SK-N-SH treated with all-trans-retinoic acid at 6 μM for 48 hours (cell line): Measurements from ENCODE around the gene TUT7.

Source experiments
- CREB5 ChIP-seq: fragments of 250-450 bp; sonication (Bioruptor Pico); IDR thresholded peaks from 2 replicates; pipeline ENCODE4 v1.5.1; 2020; ENCODE audit warnings: low read depth, mild to moderate bottlenecking, moderate library complexity
- PATZ1 ChIP-seq: fragments of 250-450 bp; sonication (Bioruptor Pico); IDR thresholded peaks from 2 replicates; pipeline ENCODE4 v1.8.0; 2020; ENCODE audit warnings: mild to moderate bottlenecking, moderate library complexity, borderline replicate concordance
- RARB ChIP-seq: fragments of 250-450 bp; sonication (Bioruptor Pico); IDR thresholded peaks from 2 replicates; pipeline ENCODE4 v1.8.0; 2021; ENCODE audit warnings: mild to moderate bottlenecking, moderate library complexity
- ZFP30 ChIP-seq: fragments of 450-650 bp; formaldehyde crosslinking; IDR thresholded peaks from 2 replicates; pipeline ENCODE4 v1.5.0; 2022; ENCODE audit warnings: mild to moderate bottlenecking, moderate library complexity
- ZNF565 ChIP-seq: fragments of 450-650 bp; formaldehyde crosslinking; conservative IDR thresholded peaks from 2 replicates; pipeline ENCODE4 v1.5.0; 2020; ENCODE audit warnings: low read depth, mild to moderate bottlenecking, moderate library complexity

- no peak for TF ChIP-seq PATZ1 (CRISPR knock-in tag)
- no peak for TF ChIP-seq RARB (CRISPR knock-in tag)
- no peak for TF ChIP-seq ZFP30 (CRISPR knock-in tag)
- no peak for TF ChIP-seq CREB5 (CRISPR knock-in tag)
- TF ChIP-seq ZNF565 (CRISPR knock-in tag) = no peak
These were observed 27.7 kb downstream of the TUT7 start for GRCh38 chr9:86326536-86326935.
